ENCODE measurements around the gene CETP.

DNA sequence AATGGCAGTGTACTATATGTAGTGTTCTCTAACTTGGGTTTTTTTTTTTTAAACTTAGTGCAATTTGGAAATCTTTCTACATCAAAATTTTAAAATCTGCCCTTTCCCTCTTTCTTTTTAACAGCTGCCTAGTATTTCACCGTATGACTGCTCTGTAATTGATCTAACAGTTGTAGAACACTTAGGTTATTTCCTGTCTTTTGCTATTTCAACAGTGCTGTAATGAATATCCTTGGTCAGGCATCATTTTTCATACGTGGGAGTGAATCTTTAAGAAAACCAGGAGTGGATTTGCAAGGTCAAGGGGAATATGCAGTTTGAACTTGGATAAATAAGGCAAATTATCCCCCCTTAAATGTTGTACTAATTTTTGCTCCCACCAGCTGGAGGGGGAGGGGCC is 31.5 kb downstream of the CETP start:
- TF ChIP-seq, protein P1, sequence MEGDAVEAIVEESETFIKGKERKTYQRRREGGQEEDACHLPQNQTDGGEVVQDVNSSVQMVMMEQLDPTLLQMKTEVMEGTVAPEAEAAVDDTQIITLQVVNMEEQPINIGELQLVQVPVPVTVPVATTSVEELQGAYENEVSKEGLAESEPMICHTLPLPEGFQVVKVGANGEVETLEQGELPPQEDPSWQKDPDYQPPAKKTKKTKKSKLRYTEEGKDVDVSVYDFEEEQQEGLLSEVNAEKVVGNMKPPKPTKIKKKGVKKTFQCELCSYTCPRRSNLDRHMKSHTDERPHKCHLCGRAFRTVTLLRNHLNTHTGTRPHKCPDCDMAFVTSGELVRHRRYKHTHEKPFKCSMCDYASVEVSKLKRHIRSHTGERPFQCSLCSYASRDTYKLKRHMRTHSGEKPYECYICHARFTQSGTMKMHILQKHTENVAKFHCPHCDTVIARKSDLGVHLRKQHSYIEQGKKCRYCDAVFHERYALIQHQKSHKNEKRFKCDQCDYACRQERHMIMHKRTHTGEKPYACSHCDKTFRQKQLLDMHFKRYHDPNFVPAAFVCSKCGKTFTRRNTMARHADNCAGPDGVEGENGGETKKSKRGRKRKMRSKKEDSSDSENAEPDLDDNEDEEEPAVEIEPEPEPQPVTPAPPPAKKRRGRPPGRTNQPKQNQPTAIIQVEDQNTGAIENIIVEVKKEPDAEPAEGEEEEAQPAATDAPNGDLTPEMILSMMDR (IDR thresholded peaks at IDR 0.05), result no peak
- TF ChIP-seq POLR2AphosphoS5 (IDR thresholded peaks at IDR 0.05), result no peak
